Kidney epithelial cell (primary cell): ENCODE results near the gene RPTOR. TPM values are rescaled to one million over a fixed set of nuclear protein-coding genes. Genes with fewer than 3 reads are reported as not detected.
"Not testable (repeated sequence)": the region's sequence is repeated elsewhere in the genome, so short reads cannot be mapped to it uniquely, and the experiment has no call there.

Source experiments
- DNase-seq: peaks from one replicate; pipeline ENCODE4 v3.0.0-alpha.2; 2010; ENCODE audit warnings: low read depth
- H3K27me3 ChIP-seq: 2 replicates; pipeline ENCODE4 v1.6.0; 2011; ENCODE audit warnings: low read length; ENCODE audit not compliant: control insufficient read depth, insufficient read depth
- H3K36me3 ChIP-seq: 2 replicates; pipeline ENCODE4 v1.5.1; 2011; ENCODE audit warnings: low read length; ENCODE audit not compliant: control insufficient read depth, insufficient read depth
- H3K4me3 ChIP-seq: 2 replicates; pipeline ENCODE4 v1.5.1; 2011; ENCODE audit warnings: low read depth, mild to moderate bottlenecking, control low read depth, low read length
- total RNA-seq: library from RNA; depleted of rRNA; stranded (reverse); fragments of >200 nt; gene quantifications from 2 replicates; pipeline ENCODE4 v1.2.3, GENCODE V29; 2015
- TF ChIP-seq, protein P1 (sequence below): IDR thresholded peaks from 2 replicates; pipeline ENCODE4 v1.5.1; 2011; ENCODE audit warnings: mild to moderate bottlenecking, moderate library complexity, low read length, control low read depth, inconsistent platforms; ENCODE audit not compliant: insufficient read depth, poor library complexity, severe bottlenecking

RPTOR gene
- total RNA-seq, 1 donor from 2014 or later: 22.7 TPM

DNA sequence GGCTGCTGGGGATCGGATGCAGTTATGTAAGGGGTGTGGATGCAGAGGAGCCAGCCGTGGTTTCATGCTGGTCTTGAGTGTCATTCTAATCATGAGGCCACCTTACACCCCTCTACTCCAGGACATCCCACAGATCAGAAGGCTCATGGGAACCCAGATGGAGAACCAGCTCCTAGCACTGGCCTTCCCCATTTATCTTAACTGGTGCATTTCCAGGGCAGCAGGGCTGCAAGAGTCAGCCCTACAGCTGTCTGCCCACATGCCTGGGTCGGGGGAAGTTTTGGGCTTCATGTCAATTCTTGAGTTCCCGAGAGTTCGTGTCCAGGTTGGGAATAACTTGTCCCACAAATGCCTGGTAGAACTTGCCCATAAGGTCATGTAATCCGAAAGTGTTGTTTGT, 29.1 kb downstream of the RPTOR start:
- Histone ChIP-seq H3K4me3 (no peak overlapping the region), H3K36me3 (no peaks in the 10 kb centered on the region), H3K27me3 (no peaks in the 10 kb centered on the region)
- no peak for DNase-seq
- TF ChIP-seq, protein P1, sequence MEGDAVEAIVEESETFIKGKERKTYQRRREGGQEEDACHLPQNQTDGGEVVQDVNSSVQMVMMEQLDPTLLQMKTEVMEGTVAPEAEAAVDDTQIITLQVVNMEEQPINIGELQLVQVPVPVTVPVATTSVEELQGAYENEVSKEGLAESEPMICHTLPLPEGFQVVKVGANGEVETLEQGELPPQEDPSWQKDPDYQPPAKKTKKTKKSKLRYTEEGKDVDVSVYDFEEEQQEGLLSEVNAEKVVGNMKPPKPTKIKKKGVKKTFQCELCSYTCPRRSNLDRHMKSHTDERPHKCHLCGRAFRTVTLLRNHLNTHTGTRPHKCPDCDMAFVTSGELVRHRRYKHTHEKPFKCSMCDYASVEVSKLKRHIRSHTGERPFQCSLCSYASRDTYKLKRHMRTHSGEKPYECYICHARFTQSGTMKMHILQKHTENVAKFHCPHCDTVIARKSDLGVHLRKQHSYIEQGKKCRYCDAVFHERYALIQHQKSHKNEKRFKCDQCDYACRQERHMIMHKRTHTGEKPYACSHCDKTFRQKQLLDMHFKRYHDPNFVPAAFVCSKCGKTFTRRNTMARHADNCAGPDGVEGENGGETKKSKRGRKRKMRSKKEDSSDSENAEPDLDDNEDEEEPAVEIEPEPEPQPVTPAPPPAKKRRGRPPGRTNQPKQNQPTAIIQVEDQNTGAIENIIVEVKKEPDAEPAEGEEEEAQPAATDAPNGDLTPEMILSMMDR: no peak

DNA sequence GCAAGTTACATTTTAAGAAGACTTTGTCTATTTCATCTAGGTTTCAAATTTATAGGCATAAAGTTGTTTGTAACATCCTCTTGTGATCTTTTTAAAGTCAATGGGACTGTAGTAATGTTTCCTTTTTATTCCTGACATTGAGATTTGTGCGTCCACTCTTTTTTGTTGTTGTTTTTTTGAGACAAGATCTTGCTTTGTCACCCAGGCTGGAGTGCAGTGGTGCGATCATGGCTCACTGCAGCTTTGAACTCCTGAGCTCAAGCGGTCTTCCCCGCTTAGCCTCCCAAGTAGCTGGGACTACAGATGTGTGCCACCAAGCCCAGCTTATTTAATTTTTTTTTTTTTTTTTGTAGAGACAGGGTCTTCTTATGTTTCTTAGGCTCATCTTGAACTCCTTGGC, 29.9 kb downstream of the RPTOR start:
- no peak for DNase-seq
- Histone ChIP-seq H3K4me3 (no peak overlapping the region), H3K36me3 (no peaks in the 10 kb centered on the region), H3K27me3 (no peaks in the 10 kb centered on the region)
- TF ChIP-seq, protein P1: no peak

DNA sequence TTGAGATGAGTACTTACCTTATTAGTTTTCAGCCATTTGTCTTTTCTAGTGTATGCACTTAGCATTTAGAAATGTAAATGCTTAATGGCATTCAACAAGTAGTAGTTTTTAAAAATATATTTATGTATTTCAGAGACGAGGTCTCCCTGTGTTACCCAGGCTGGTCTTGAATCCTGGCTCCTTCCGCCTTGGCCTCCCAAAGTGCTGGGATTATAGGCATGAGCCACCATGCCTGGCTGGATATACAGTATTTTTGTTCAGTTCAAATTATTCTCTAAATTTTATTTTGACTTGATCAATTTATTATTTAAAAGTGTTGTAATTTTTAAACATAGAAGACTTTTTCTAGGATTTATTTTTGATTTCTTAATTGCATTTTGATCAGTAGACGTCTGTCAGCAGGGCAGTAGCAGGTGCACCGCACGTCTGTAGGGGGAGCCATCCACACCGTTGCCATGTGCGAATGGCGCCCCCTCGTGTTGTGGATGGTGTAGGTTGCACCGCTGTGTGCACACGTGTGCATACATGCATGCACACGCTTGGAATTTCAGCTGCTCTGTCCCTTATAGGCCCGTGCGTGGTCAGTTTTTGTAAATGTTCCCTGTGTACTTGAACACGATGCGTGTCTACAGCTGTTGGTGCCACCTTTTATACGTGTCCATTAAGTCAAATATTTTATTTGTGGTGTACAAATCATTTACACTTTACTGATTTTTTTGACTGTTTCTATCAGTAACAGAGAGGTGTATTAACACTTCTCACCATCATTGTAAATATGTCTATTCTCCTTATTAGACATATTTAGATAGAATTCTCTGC, 30.6 kb downstream of the RPTOR start:
- TF ChIP-seq, protein P1: peak; percentile 100
- H3K4me3 ChIP-seq: no peak overlapping the region
- H3K27me3 ChIP-seq: no peaks in the 10 kb centered on the region
- DNase-seq: peak; percentile 62
- no peaks in the 10 kb centered on the region for H3K36me3 ChIP-seq

DNA sequence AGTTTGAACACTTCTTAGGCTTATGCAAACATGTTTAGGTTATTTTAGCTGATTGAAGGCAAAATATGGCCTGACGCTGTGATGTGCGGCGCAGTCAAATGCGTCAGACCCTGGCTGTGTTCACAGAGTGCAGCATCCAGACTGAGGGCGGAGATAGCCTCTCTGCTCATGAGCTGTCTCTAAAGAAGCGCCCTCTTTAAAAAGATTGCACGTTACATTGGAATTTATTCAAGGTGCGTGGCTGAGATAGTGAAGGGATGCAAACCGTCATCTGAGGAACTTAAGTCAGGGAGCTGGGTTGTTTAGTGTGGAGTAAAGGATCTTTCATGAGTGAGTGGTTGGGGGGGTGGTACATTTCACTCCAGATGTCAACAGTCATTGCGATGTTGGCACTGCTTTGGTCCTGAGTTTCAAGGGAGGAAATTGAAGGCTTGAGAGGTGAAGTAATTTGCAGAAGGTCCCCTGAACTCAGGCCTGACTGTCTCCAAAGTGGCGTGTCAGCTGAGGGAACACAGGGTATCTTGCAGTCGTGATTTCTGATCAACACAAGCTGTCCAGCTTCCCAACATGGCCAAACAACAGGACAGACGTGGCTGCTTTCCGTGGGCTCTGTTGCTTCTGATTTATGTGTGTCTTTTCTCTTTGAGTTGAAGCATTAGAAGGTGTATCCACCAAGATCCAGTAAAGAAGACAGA, 33.4 kb downstream of the RPTOR start:
- Histone ChIP-seq H3K4me3 (no peak overlapping the region), H3K36me3 (no peaks in the 10 kb centered on the region), H3K27me3 (no peaks in the 10 kb centered on the region)
- no peak for DNase-seq
- TF ChIP-seq, protein P1: no peak

DNA sequence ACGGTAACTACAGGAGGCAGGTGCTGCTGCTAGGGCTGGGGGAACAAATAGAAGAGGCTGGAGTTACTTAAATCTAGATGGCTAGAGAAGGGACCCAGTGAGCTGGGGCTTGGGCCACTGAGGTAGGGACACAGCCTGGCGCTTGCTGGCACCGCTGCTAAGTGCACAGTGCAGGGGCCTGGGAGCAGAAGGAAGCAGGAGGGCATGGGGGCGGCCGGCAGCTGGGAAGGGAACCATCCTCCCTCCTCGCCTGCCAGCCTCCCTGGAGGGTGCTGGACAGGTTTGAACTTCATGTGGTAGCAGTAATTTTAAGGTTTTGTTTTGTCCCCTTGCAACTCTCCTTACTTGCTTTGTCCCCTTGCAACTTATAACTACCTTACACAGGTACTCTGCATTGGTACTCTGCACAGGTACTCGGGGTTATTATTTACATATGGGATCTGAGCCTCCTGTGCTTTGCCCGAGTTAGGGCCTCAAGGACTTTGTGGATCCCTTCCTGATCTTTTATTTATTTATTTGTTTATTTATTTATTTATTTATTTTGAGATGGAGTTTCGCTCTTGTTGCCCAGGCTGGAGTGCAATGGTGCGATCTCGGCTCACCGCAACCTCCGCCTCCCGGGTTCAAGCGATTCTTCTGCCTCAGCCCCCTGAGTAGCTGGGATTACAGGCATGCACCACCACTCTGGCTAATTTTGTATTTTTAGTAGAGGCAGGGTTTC, 34.2 kb downstream of the RPTOR start:
- not testable (repeated sequence) for DNase-seq, H3K36me3 ChIP-seq, H3K4me3 ChIP-seq, H3K27me3 ChIP-seq

DNA sequence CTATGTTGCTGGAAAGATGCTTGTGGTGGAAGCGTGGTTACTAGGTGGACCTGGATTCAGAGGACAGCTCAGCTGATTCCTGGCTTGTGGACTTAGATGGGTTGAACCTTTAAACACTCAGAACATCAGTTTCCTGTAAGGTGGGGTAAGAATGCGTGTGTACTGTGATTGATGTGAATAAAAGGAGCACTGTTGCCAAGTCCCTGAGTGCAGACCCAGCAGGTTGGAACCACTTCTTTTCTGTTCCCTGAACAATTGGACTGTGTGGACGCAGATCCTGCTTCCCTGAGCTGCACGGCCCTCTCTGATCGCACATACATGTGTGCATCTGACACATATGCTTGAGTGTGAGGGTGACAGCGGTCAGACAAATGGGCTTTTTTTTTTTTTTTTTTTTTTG, 37.5 kb downstream of the RPTOR start:
- DNase-seq: no peak
- Histone ChIP-seq H3K36me3 (no peaks in the 10 kb centered on the region), H3K4me3 (no peak overlapping the region), H3K27me3 (no peaks in the 10 kb centered on the region)
- TF ChIP-seq, protein P1: no peak
